ENCODE data around the gene PTTG1IP. TPM values are rescaled to one million over a fixed set of nuclear protein-coding genes. Genes with fewer than 3 reads are reported as not detected.

PTTG1IP gene
- total and polyA plus RNA-seq, 2 of the 13 experiments (the other 11 are each of a cell fraction or from before 2014, with no cell fraction given): 161 to 700 TPM

DNA sequence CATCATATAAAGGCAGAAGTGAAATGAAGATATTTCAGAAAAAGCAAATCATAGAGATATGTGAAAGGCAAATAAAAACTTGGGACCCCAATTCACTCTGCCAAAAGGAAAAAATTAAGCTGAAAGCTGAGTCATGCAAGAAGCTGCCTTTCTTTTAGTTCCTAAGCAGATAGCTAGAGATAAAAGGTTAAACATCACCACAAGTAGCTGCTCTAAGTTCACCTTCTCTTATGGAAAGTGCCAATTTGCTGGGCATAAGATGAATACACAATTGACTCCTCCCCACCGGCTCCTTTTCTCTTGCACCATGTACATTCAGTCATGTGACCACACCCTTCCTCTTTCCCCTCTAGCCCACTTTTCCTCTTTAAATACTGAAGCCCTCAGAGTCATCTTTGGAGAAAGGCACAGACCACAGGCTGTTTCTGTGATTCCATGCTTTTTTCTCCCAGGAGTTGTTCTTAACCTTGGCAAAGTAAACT lies 50.3 kb downstream of the PTTG1IP start:
- BruUV-seq (replicated peaks): no TSS peak
- Histone ChIP-seq H4K20me1 (ENCODE audit: insufficient read depth, low read length) (no peaks in the 10 kb centered on the region), H3K9me3 (ENCODE audit: low read length) (peaks cover 36% of the 10 kb centered on the region), H3K27ac (ENCODE audit: extremely low read length, insufficient read depth, low read length) (no peak overlapping the region), H3K9ac (ENCODE audit: insufficient read depth, low read depth, low read length) (no peak overlapping the region), H3K27me3 (ENCODE audit: control insufficient read depth in 1 of 2, insufficient read depth in 2 of 2, low read length in 2 of 2) (no peaks in the 10 kb centered on the region), H2AFZ (ENCODE audit: low read length) (no peak overlapping the region), H3K4me2 (ENCODE audit: low read depth, low read length) (no peak overlapping the region), H3K79me2 (ENCODE audit: insufficient read depth, low read length) (no peaks in the 10 kb centered on the region), H3K4me1 (ENCODE audit: insufficient read depth, low read length) (peaks cover 10% of the 10 kb centered on the region; the same call in 1 of the 2 replicates), H3K4me3 (replicated peaks in 1 of 3; ENCODE audit: insufficient read depth in 1 of 3, low read depth in 2 of 3, low read length in 3 of 3) (no peak overlapping the region), H3K36me3 (replicated peaks in 1 of 2; ENCODE audit: control insufficient read depth in 1 of 2, insufficient read depth in 2 of 2, low read length in 2 of 2) (no peaks in the 10 kb centered on the region)
- 37% methylated on average over 1 of the region's 1 CpG for WGBS (ENCODE audit: low lambda C conversion rate)
- DNase-seq (ENCODE audit: low spot score) (no peak), FAIRE-seq (no peak), ATAC-seq (no peak)
- ChIA-PET CTCF (ENCODE audit: low intra/inter-chr PET ratio, low total read pairs) (no interaction called here), POLR2A (no interaction called here)
- in situ Hi-C loops (cut with HindIII; ENCODE audit: extremely low pct_ligation_motif_present, low pct_unique_long_range_greater_than_20kb) (no loop called here), intact Hi-C loops (cut with micrococcal nuclease; ENCODE audit: unreplicated experiment) (no loop called here)
- TF ChIP-seq, protein P1, sequence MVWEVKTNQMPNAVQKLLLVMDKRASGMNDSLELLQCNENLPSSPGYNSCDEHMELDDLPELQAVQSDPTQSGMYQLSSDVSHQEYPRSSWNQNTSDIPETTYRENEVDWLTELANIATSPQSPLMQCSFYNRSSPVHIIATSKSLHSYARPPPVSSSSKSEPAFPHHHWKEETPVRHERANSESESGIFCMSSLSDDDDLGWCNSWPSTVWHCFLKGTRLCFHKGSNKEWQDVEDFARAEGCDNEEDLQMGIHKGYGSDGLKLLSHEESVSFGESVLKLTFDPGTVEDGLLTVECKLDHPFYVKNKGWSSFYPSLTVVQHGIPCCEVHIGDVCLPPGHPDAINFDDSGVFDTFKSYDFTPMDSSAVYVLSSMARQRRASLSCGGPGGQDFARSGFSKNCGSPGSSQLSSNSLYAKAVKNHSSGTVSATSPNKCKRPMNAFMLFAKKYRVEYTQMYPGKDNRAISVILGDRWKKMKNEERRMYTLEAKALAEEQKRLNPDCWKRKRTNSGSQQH (CRISPR knock-in tag; IDR thresholded peaks at IDR 0.05; ENCODE audit: low read depth): no peak
- no peak for TF ChIP-seq ONECUT2 (CRISPR knock-in tag; IDR thresholded peaks at IDR 0.05)
- TF ChIP-seq ZNF317 (CRISPR knock-in tag; IDR thresholded peaks at IDR 0.05): peak; percentile 13; the same call in 1 of the 2 replicates
- TF ChIP-seq ZNF143 (CRISPR knock-in tag; IDR thresholded peaks at IDR 0.05): no peak
- TF ChIP-seq CBX2 (IDR thresholded peaks at IDR 0.05; ENCODE audit: low read depth, low read length): no peak
- no peak for TF ChIP-seq CBX2 (CRISPR knock-in tag; IDR thresholded peaks at IDR 0.05; ENCODE audit: low read depth)
- TF ChIP-seq, protein P2, sequence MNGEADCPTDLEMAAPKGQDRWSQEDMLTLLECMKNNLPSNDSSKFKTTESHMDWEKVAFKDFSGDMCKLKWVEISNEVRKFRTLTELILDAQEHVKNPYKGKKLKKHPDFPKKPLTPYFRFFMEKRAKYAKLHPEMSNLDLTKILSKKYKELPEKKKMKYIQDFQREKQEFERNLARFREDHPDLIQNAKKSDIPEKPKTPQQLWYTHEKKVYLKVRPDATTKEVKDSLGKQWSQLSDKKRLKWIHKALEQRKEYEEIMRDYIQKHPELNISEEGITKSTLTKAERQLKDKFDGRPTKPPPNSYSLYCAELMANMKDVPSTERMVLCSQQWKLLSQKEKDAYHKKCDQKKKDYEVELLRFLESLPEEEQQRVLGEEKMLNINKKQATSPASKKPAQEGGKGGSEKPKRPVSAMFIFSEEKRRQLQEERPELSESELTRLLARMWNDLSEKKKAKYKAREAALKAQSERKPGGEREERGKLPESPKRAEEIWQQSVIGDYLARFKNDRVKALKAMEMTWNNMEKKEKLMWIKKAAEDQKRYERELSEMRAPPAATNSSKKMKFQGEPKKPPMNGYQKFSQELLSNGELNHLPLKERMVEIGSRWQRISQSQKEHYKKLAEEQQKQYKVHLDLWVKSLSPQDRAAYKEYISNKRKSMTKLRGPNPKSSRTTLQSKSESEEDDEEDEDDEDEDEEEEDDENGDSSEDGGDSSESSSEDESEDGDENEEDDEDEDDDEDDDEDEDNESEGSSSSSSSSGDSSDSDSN (CRISPR knock-in tag; IDR thresholded peaks at IDR 0.05): no peak
- TF ChIP-seq FOXA3 (CRISPR knock-in tag; IDR thresholded peaks at IDR 0.05): no peak
- TF ChIP-seq ZNF180 (CRISPR knock-in tag; IDR thresholded peaks at IDR 0.05; ENCODE audit: borderline replicate concordance, low read depth): no peak
- TF ChIP-seq, protein P3, sequence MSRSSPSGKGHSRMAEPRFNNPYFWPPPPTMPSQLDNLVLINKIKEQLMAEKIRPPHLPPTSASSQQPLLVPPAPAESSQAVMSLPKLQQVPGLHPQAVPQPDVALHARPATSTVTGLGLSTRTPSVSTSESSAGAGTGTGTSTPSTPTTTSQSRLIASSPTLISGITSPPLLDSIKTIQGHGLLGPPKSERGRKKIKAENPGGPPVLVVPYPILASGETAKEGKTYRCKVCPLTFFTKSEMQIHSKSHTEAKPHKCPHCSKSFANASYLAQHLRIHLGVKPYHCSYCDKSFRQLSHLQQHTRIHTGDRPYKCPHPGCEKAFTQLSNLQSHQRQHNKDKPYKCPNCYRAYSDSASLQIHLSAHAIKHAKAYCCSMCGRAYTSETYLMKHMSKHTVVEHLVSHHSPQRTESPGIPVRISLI (CRISPR knock-in tag; IDR thresholded peaks at IDR 0.05; ENCODE audit: borderline replicate concordance): no peak

All from HepG2 (cell line).